C4-2B (cell line): ENCODE measurements around the gene SYNDIG1.

Experiments
- CTCF ChIP-seq: fragments of 450-650 bp; conservative IDR thresholded peaks from 2 replicates; pipeline ENCODE4 v1.5.1; 2017; ENCODE audit warnings: mild to moderate bottlenecking
- ZFX ChIP-seq: fragments of 450-650 bp; IDR thresholded peaks from 2 replicates; pipeline ENCODE4 v1.6.1; 2017

GRCh38 chr20:24432046-24432442 is 37.4 kb upstream of the SYNDIG1 start:
- TF ChIP-seq CTCF (no peak), ZFX (no peak)
